Stimulated activated CD4-positive, alpha-beta T cell treated with anti-CD3 and anti-CD28 coated beads, Interleukin-2, amount 100 ng/mL, for 48 hours (primary cell): Measurements from ENCODE around the gene TSPAN4.
A peak's percentile ranks its signal among the peaks of the same experiment; 100 is the strongest.

Experiments used
- DNase-seq, 2 donors: peaks; one replicate each; pipeline ENCODE4 v3.0.0-alpha.2; 2020

TSPAN4 gene

GRCh38 chr11:842370-843002, at the start of gene TSPAN4, which contains the start of gene POLR2L:
Gene TSPAN4, plus strand, starts transcription at chr11:842852. Its CDS starts 7,453 bp downstream, at chr11:850305.
Gene POLR2L, minus strand, starts transcription at chr11:842529. Its CDS starts 21 bp downstream, at chr11:842508.
- DNase-seq, result peak; percentile 83 to 88

GRCh38 chr11:792873-793272, 49.8 kb upstream of the TSPAN4 start:
- DNase-seq, result no peak

GRCh38 chr11:793556-793955, 49.1 kb upstream of the TSPAN4 start:
- no peak for DNase-seq

GRCh38 chr11:794013-794765, 48.5 kb upstream of the TSPAN4 start:
- DNase-seq, result no peak

GRCh38 chr11:794766-795633, 47.7 kb upstream of the TSPAN4 start:
- no peak for DNase-seq

GRCh38 chr11:795634-796564, 46.8 kb upstream of the TSPAN4 start:
- DNase-seq, result peak; percentile 73 to 76

- DNase-seq, result no peak
These were observed 45.9 kb upstream of the TSPAN4 start for GRCh38 chr11:796565-797295.

- peak; percentile 65 to 69 for DNase-seq
These were observed 45.2 kb upstream of the TSPAN4 start for GRCh38 chr11:797296-798092.

- peak; percentile 84 to 87 for DNase-seq
These were observed 44.4 kb upstream of the TSPAN4 start, which contains the start of gene SLC25A22 for GRCh38 chr11:798093-798713. Gene SLC25A22, minus strand, starts transcription at chr11:798281. Its CDS starts 3,275 bp downstream, at chr11:795006.

- DNase-seq, result no peak
These were observed 42.9 kb upstream of the TSPAN4 start for GRCh38 chr11:799641-800316.

GRCh38 chr11:800473-800872, 42.2 kb upstream of the TSPAN4 start:
- DNase-seq, result no peak

- no peak for DNase-seq
These were observed 41.4 kb upstream of the TSPAN4 start for GRCh38 chr11:801097-801780.

- DNase-seq, result no peak
These were observed 40.5 kb upstream of the TSPAN4 start for GRCh38 chr11:802018-802617.

- DNase-seq, result no peak
These were observed 39.8 kb upstream of the TSPAN4 start for GRCh38 chr11:802693-803466.

- no peak for DNase-seq
These were observed 39.2 kb upstream of the TSPAN4 start for GRCh38 chr11:803467-803742.

GRCh38 chr11:803770-804598, 38.7 kb upstream of the TSPAN4 start:
- DNase-seq, result no peak

GRCh38 chr11:804599-804964, 38.1 kb upstream of the TSPAN4 start:
- DNase-seq, result no peak
